H9 (cell line): ENCODE results near the gene RITA1. TPM values are rescaled to one million over a fixed set of nuclear protein-coding genes. Genes with fewer than 3 reads are reported as not detected.

Experiments
- DNase-seq: peaks from one replicate; pipeline ENCODE4 v3.0.0-alpha.2; 2017
- H2AFZ ChIP-seq: one replicate; pipeline ENCODE4 v1.6.1; 2013; ENCODE audit warnings: mild to moderate bottlenecking, low read length, control low read depth, moderate library complexity
- H2AK5ac ChIP-seq: 2 replicates; pipeline ENCODE4 v1.6.1; 2013; ENCODE audit warnings: low read length, control low read depth, mixed read lengths; ENCODE audit not compliant: insufficient read length
- H2BK120ac ChIP-seq: one replicate; pipeline ENCODE4 v1.6.1; 2013; ENCODE audit warnings: low read depth, mild to moderate bottlenecking, low read length, control low read depth, inconsistent platforms; ENCODE audit not compliant: poor library complexity, severe bottlenecking
- H2BK12ac ChIP-seq: 2 replicates; pipeline ENCODE4 v1.6.1; 2013; ENCODE audit warnings: low read length, control low read depth, mixed read lengths, low read depth; ENCODE audit not compliant: insufficient read length
- H2BK15ac ChIP-seq: 2 replicates; pipeline ENCODE4 v1.6.1; 2013; ENCODE audit warnings: low read depth, low read length, control low read depth
- H2BK20ac ChIP-seq: one replicate; pipeline ENCODE4 v1.6.1; 2013; ENCODE audit warnings: low read depth, mild to moderate bottlenecking, low read length, control low read depth, inconsistent platforms; ENCODE audit not compliant: poor library complexity, severe bottlenecking
- H2BK5ac ChIP-seq: 2 replicates; pipeline ENCODE4 v1.6.1; 2013; ENCODE audit warnings: low read length, control low read depth, mixed read lengths; ENCODE audit not compliant: insufficient read length
- H3K14ac ChIP-seq: 2 replicates; pipeline ENCODE4 v1.6.1; 2013; ENCODE audit warnings: low read length, control low read depth; ENCODE audit not compliant: insufficient read depth
- H3K18ac ChIP-seq: 2 replicates; pipeline ENCODE4 v1.6.1; 2013; ENCODE audit warnings: low read depth, mild to moderate bottlenecking, mixed read lengths, low read length, control low read depth; ENCODE audit not compliant: insufficient read length
- H3K23ac ChIP-seq: 2 replicates; pipeline ENCODE4 v1.6.1; 2013; ENCODE audit warnings: low read length, control low read depth, mixed read lengths, low read depth; ENCODE audit not compliant: insufficient read length
- H3K23me2 ChIP-seq: 2 replicates; pipeline ENCODE4 v1.6.1; 2013; ENCODE audit warnings: low read depth, mild to moderate bottlenecking, mixed read lengths, low read length, control low read depth; ENCODE audit not compliant: insufficient read length, poor library complexity, severe bottlenecking
- H3K27ac ChIP-seq: 2 replicates; pipeline ENCODE4 v1.5.1; 2013; ENCODE audit warnings: low read length, control low read depth, mixed read lengths, low read depth; ENCODE audit not compliant: insufficient read length
- H3K27me3 ChIP-seq: 2 replicates; pipeline ENCODE4 v1.6.1; 2013; ENCODE audit warnings: low read length, control low read depth, inconsistent platforms; ENCODE audit not compliant: insufficient read depth
- H3K4ac ChIP-seq: 2 replicates; pipeline ENCODE4 v1.6.1; 2013; ENCODE audit warnings: low read depth, mild to moderate bottlenecking, control low read depth, inconsistent platforms, low read length, moderate library complexity
- H3K4me1 ChIP-seq: 2 replicates; pipeline ENCODE4 v1.6.1; 2013; ENCODE audit warnings: low read length, control low read depth, inconsistent platforms; ENCODE audit not compliant: insufficient read depth
- H3K4me2 ChIP-seq: 2 replicates; pipeline ENCODE4 v1.6.1; 2013; ENCODE audit warnings: low read length, control low read depth, mixed read lengths; ENCODE audit not compliant: insufficient read length, insufficient read depth
- H3K56ac ChIP-seq: 2 replicates; pipeline ENCODE4 v1.6.1; 2013; ENCODE audit warnings: low read depth, mild to moderate bottlenecking, mixed read lengths, low read length, control low read depth; ENCODE audit not compliant: insufficient read length
- H3K79me1 ChIP-seq: 2 replicates; pipeline ENCODE4 v1.6.1; 2013; ENCODE audit warnings: low read depth, mild to moderate bottlenecking, moderate library complexity, low read length, control low read depth, inconsistent platforms; ENCODE audit not compliant: insufficient read depth, poor library complexity, severe bottlenecking
- H3K79me2 ChIP-seq: 2 replicates; pipeline ENCODE4 v1.6.1; 2013; ENCODE audit warnings: low read length, control low read depth, inconsistent platforms; ENCODE audit not compliant: insufficient read depth
- H3K9ac ChIP-seq: 2 replicates; pipeline ENCODE4 v1.6.1; 2013; ENCODE audit warnings: low read length, control low read depth, mixed read lengths; ENCODE audit not compliant: insufficient read length; ENCODE audit errors: extremely low read depth
- H3K9me3 ChIP-seq: one replicate; pipeline ENCODE4 v1.6.1; 2013; ENCODE audit warnings: low read depth, low read length, inconsistent platforms; ENCODE audit not compliant: control insufficient read depth
- H3T11ph ChIP-seq: one replicate; pipeline ENCODE4 v1.6.1; 2013; ENCODE audit warnings: mild to moderate bottlenecking, low read length, control low read depth, inconsistent platforms
- H4K20me1 ChIP-seq: one replicate; pipeline ENCODE4 v1.6.1; 2013; ENCODE audit not compliant: control insufficient read depth, insufficient read length, insufficient read depth
- H4K5ac ChIP-seq: 2 replicates; pipeline ENCODE4 v1.6.1; 2013; ENCODE audit warnings: low read depth, mild to moderate bottlenecking, mixed read lengths, low read length, control low read depth; ENCODE audit not compliant: insufficient read length
- H4K8ac ChIP-seq: replicated peaks from 2 replicates; pipeline ENCODE4 v1.6.1; 2013; ENCODE audit warnings: low read length, control low read depth, mixed read lengths, low read depth; ENCODE audit not compliant: insufficient read length
- H4K91ac ChIP-seq: 2 replicates; pipeline ENCODE4 v1.6.1; 2013; ENCODE audit warnings: low read depth, mild to moderate bottlenecking, moderate library complexity, mixed read lengths, low read length, control low read depth; ENCODE audit not compliant: insufficient read length
- H3K27ac Mint-ChIP-seq, 3 experiments: 2 replicates in 2 of 3; 3 replicates in 1 of 3; pipeline ENCODE4 v1.8.0; 2020 to 2021; ENCODE audit warnings: mixed read lengths in 3 of 3, mild to moderate bottlenecking in 1 of 3, moderate library complexity in 1 of 3
- H3K27me3 Mint-ChIP-seq: 2 replicates; pipeline ENCODE4 v1.8.0; 2021; ENCODE audit warnings: low read depth, mild to moderate bottlenecking, moderate library complexity, mixed read lengths
- H3K36me3 Mint-ChIP-seq, 3 experiments: 2 replicates in 2 of 3; 3 replicates in 1 of 3; pipeline ENCODE4 v1.8.0; 2020 to 2021; ENCODE audit warnings: low read depth in 3 of 3, mixed read lengths in 3 of 3; ENCODE audit not compliant: insufficient read depth in 1 of 3
- H3K4me1 Mint-ChIP-seq, 2 experiments: 2 replicates each; pipeline ENCODE4 v1.8.0; 2020; ENCODE audit warnings: mixed read lengths in 2 of 2
- H3K4me3 Mint-ChIP-seq, 2 experiments: 2 replicates in 1 of 2; 3 replicates in 1 of 2; pipeline ENCODE4 v1.8.0; 2020 to 2021; ENCODE audit warnings: mild to moderate bottlenecking in 2 of 2, mixed read lengths in 2 of 2, moderate library complexity in 1 of 2
- H3K9me3 Mint-ChIP-seq, 2 experiments: 2 replicates in 1 of 2; 3 replicates in 1 of 2; pipeline ENCODE4 v1.8.0; 2020; ENCODE audit warnings: mild to moderate bottlenecking in 2 of 2, mixed read lengths in 2 of 2, moderate library complexity in 1 of 2
- CTCF ChIP-seq: fragments of 200-600 bp; sonication (generic); conservative IDR thresholded peaks from 3 replicates; pipeline ENCODE4 v1.8.0; 2021; ENCODE audit warnings: antibody characterized with exemption, mild to moderate bottlenecking
- WGBS: extraction: QIAGEN DNeasy Blood & Tissue Kit; methylation state at CpG from one replicate; pipeline ENCODE4 v1.1.7; 2013; ENCODE audit warnings: missing lambda C conversion rate, low lambda C conversion rate, mixed read lengths; ENCODE audit not compliant: insufficient read length; ENCODE audit errors: extremely low coverage; 5-methylcytosine and 5-hydroxymethylcytosine counted together
- total RNA-seq: library from RNA; stranded (reverse); gene quantifications from 2 replicates; pipeline ENCODE4 v1.2.1, GENCODE V29; 2021

The RITA1 gene
- total RNA-seq, 1 experiment from 2014 or later, result 26.1 TPM

- H3K4me1 Mint-ChIP-seq, result peaks cover 30 to 31% of the 10 kb centered on the region in 2 experiments
- Histone ChIP-seq H4K5ac (no peak overlapping the region), H3K79me1 (no peaks in the 10 kb centered on the region), H4K91ac (no peak overlapping the region), H3K27ac (no peak overlapping the region), H3K23me2 (no peaks in the 10 kb centered on the region), H3K14ac (peak overlapping the region; percentile 21), H3K27me3 (no peaks in the 10 kb centered on the region), H3K4me2 (no peak overlapping the region), H3K23ac (no peak overlapping the region), H3K9me3 (no peaks in the 10 kb centered on the region), H3K9ac (no peak overlapping the region), H3K4me1 (peaks cover 6% of the 10 kb centered on the region; the same call in 1 of the 2 replicates), H2BK12ac (no peak overlapping the region), H2BK15ac (no peak overlapping the region), H2BK120ac (no peak overlapping the region), H3K4ac (no peak overlapping the region), H3T11ph (no peak overlapping the region), H2BK5ac (no peak overlapping the region), H4K8ac (no peak overlapping the region), H3K56ac (no peak overlapping the region), H2AFZ (no peak overlapping the region), H2AK5ac (no peak overlapping the region), H3K79me2 (no peaks in the 10 kb centered on the region), H2BK20ac (no peak overlapping the region), H3K18ac (peak overlapping the region; percentile 87), H4K20me1 (no peaks in the 10 kb centered on the region)
- H3K27me3 Mint-ChIP-seq, result no peaks in the 10 kb centered on the region
- peak overlapping the region in 1 of 3 experiments; percentile 93; a peak in 3 of 7 replicates for H3K27ac Mint-ChIP-seq
- peaks cover 0 to 3% of the 10 kb centered on the region in 2 experiments; a peak in 2 of 5 replicates for H3K9me3 Mint-ChIP-seq
- peaks cover 29 to 38% (median 32%) of the 10 kb centered on the region in 3 experiments for H3K36me3 Mint-ChIP-seq
- no peak for TF ChIP-seq CTCF
- no peak overlapping the region for H3K4me3 Mint-ChIP-seq
- DNase-seq, result peak; percentile 63
- WGBS, result no CpG with 5 or more reads among the region's 8 CpGs
These were observed 45.9 kb downstream of the RITA1 start for GRCh38 chr12:113231235-113232088.
